ENCODE data around the gene SLC35B1.

Gene SLC35B1

DNA sequence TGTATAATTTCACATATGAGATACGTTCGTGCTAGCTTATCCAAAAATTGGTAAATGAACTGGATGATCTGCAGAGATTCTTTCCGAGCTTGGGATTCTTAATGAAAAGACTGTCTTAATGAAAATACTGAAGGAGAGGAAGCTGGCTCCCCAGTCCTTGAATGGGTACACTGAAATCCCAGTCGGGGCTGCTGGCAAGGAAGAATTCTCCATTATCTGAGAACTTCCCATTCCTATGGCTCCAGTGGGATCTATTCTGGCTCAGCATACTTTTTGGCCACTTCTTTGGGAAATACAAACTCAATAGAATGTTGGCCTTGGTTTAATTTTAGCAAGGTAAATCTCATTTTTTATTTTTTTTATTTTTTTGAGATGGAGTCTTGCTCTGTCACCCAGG, 23.7 kb upstream of the SLC35B1 start:
- no peaks in the 10 kb centered on the region for H3K9me3 ChIP-seq (ENCODE audit: insufficient read depth, low read length)
- no peaks in the 10 kb centered on the region for H3K36me3 ChIP-seq (replicated peaks; ENCODE audit: low read depth, low read length)
- H3K4me2 ChIP-seq (ENCODE audit: low read length) = no peak overlapping the region

DNA sequence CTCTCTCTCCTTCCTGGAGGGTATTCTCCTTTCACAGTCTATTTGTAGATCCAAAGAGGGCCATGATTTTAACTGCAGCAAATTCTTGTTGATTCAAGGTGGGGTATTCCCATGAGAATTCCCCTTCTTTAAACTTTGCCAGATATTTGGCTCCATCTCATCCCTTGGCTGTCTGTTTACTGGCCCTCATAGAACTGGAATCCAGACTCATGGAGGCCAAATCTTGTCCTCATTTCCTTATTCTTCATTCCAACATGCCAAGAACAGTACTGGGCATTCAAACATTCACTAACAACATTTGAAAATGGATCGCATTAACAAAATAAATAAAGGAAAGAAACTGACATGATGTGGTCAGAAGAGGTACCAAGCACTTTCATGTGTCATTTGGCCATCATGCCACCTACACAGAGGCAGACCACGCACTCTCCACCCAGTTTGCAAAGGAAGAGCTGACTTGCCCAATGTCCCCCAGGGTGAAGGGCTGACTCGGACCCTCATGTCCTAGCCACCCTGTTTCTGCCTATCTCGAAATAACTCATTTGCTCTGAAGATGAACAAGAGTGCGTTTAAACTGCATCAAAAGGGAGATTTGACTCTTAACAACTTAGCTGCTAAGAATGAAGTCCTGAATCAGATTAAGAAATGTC, 23.1 kb upstream of the SLC35B1 start:
- no peaks in the 10 kb centered on the region for H3K27me3 ChIP-seq (ENCODE audit: low read depth, low read length)
- no peaks in the 10 kb centered on the region for H3K79me2 ChIP-seq (ENCODE audit: low read length)
- H3K27ac ChIP-seq (ENCODE audit: low read length) = no peak overlapping the region
- 0 out of 2 replicates have a peak, but pooled peaks cover 4% of the 10 kb centered on the region for H4K20me1 ChIP-seq (ENCODE audit: insufficient read depth, low read length)
- H2AFZ ChIP-seq (ENCODE audit: low read depth, low read length) = no peak overlapping the region
- no peak overlapping the region for H3K9ac ChIP-seq (ENCODE audit: low read length)
- no peaks in the 10 kb centered on the region for H3K9me3 ChIP-seq (ENCODE audit: insufficient read depth, low read length)
- TF ChIP-seq EZH2phosphoT487 (IDR thresholded peaks at IDR 0.05; ENCODE audit: low read depth) = no peak
- TF ChIP-seq, protein P1, sequence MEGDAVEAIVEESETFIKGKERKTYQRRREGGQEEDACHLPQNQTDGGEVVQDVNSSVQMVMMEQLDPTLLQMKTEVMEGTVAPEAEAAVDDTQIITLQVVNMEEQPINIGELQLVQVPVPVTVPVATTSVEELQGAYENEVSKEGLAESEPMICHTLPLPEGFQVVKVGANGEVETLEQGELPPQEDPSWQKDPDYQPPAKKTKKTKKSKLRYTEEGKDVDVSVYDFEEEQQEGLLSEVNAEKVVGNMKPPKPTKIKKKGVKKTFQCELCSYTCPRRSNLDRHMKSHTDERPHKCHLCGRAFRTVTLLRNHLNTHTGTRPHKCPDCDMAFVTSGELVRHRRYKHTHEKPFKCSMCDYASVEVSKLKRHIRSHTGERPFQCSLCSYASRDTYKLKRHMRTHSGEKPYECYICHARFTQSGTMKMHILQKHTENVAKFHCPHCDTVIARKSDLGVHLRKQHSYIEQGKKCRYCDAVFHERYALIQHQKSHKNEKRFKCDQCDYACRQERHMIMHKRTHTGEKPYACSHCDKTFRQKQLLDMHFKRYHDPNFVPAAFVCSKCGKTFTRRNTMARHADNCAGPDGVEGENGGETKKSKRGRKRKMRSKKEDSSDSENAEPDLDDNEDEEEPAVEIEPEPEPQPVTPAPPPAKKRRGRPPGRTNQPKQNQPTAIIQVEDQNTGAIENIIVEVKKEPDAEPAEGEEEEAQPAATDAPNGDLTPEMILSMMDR (IDR thresholded peaks at IDR 0.05; ENCODE audit: low read depth, low read length) = no peak
- peaks cover 8% of the 10 kb centered on the region for H3K4me1 ChIP-seq (ENCODE audit: low read length)
- H3K36me3 ChIP-seq (replicated peaks; ENCODE audit: low read depth, low read length) = peaks cover 1% of the 10 kb centered on the region
- no peak overlapping the region for H3K4me2 ChIP-seq (ENCODE audit: low read length)
- no peak overlapping the region for H3K4me3 ChIP-seq (ENCODE audit: low read length)

More for the DNA sequence above, 23.7 kb upstream of the SLC35B1 start:
- TF ChIP-seq EZH2phosphoT487 (IDR thresholded peaks at IDR 0.05; ENCODE audit: low read depth) = no peak
- TF ChIP-seq, protein P1 (IDR thresholded peaks at IDR 0.05; ENCODE audit: low read depth, low read length) = no peak
- Histone ChIP-seq H3K9ac (ENCODE audit: low read length) (no peak overlapping the region), H4K20me1 (ENCODE audit: insufficient read depth, low read length) (0 out of 2 replicates have a peak, but pooled peaks cover 4% of the 10 kb centered on the region), H3K4me3 (ENCODE audit: low read length) (no peak overlapping the region), H3K27me3 (ENCODE audit: low read depth, low read length) (no peaks in the 10 kb centered on the region), H3K4me1 (ENCODE audit: low read length) (peaks cover 8% of the 10 kb centered on the region), H2AFZ (ENCODE audit: low read depth, low read length) (no peak overlapping the region), H3K27ac (ENCODE audit: low read length) (no peak overlapping the region), H3K79me2 (ENCODE audit: low read length) (no peaks in the 10 kb centered on the region)

DNA sequence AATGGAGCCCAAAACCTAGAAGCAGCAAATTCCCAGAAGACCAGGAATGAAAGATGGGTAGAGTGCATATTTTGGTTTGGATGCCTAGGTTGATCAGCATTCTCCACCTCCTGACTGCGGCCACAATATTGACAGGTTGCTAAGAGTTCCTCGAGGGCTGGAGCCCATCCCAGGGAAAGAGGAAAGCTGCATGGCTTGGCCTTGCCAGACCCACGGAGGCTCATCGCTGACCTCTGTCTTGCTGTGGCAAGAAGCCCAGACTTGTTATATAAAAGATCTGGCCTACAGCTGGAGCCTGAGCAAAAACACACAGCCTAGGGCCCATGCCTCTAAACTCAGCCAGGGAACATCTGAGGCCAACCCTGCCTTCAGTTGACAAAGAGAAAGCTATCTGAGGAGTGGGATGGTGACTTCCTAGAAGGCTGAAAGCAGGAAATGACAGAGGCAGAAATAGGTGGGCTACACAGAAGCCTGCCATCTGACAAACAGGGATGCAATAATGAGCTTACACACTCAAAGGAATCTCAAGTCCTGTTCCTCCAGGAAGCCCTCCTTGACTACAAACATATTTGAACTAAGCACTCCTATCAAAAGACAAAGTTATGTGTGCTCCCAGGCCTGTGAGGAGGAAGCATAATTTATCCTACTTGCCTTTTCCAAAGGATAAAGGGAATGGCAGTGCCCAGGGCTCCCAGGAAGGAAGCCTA, 22.5 kb upstream of the SLC35B1 start:
- Histone ChIP-seq H3K9me3 (ENCODE audit: insufficient read depth, low read length) (no peaks in the 10 kb centered on the region), H2AFZ (ENCODE audit: low read depth, low read length) (no peak overlapping the region), H3K79me2 (ENCODE audit: low read length) (no peaks in the 10 kb centered on the region), H4K20me1 (ENCODE audit: insufficient read depth, low read length) (0 out of 2 replicates have a peak, but pooled peaks cover 4% of the 10 kb centered on the region), H3K4me3 (ENCODE audit: low read length) (no peak overlapping the region), H3K4me2 (ENCODE audit: low read length) (no peak overlapping the region), H3K36me3 (replicated peaks; ENCODE audit: low read depth, low read length) (peaks cover 7% of the 10 kb centered on the region), H3K9ac (ENCODE audit: low read length) (no peak overlapping the region), H3K4me1 (ENCODE audit: low read length) (peaks cover 8% of the 10 kb centered on the region), H3K27ac (ENCODE audit: low read length) (no peak overlapping the region), H3K27me3 (ENCODE audit: low read depth, low read length) (no peaks in the 10 kb centered on the region)
- no peak for TF ChIP-seq EZH2phosphoT487 (IDR thresholded peaks at IDR 0.05; ENCODE audit: low read depth)

DNA sequence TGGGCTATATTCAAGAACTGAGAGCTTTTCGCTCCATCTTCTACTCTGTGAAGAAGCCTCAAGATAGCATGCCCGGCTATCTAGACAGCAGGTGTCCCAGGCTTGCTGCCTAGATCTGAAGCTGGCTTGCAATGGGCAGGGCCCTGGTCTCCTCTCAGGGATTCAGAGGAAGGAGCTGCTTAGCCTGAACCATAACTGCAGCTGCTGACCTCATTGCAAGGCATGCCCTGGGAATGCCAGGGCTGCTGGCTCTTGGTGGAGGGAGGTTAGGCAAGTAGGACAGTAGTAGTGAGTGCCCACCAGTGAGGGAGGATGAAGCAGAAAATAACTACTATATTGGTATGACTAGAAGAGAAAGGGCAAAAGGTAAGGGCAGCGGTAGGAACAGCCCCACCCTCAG, 21.3 kb upstream of the SLC35B1 start:
- Histone ChIP-seq H3K9ac (ENCODE audit: low read length) (no peak overlapping the region), H3K36me3 (replicated peaks; ENCODE audit: low read depth, low read length) (peaks cover 7% of the 10 kb centered on the region), H4K20me1 (ENCODE audit: insufficient read depth, low read length) (0 out of 2 replicates have a peak, but pooled peaks cover 4% of the 10 kb centered on the region), H2AFZ (ENCODE audit: low read depth, low read length) (no peak overlapping the region), H3K27ac (ENCODE audit: low read length) (no peak overlapping the region), H3K4me3 (ENCODE audit: low read length) (no peak overlapping the region), H3K79me2 (ENCODE audit: low read length) (no peaks in the 10 kb centered on the region), H3K4me2 (ENCODE audit: low read length) (no peak overlapping the region), H3K27me3 (ENCODE audit: low read depth, low read length) (no peaks in the 10 kb centered on the region), H3K4me1 (ENCODE audit: low read length) (peaks cover 8% of the 10 kb centered on the region), H3K9me3 (ENCODE audit: insufficient read depth, low read length) (no peaks in the 10 kb centered on the region)
- TF ChIP-seq, protein P1 (IDR thresholded peaks at IDR 0.05; ENCODE audit: low read depth, low read length) = no peak
- TF ChIP-seq EZH2phosphoT487 (IDR thresholded peaks at IDR 0.05; ENCODE audit: low read depth) = no peak
